ENCODE data around the gene MEF2C.

MEF2C gene

GRCh38 chr5:88693071-88693932 lies 189.7 kb downstream of the MEF2C start:
- no peak overlapping the region for H3K27ac ChIP-seq (ENCODE audit: low read length)
- no peaks in the 10 kb centered on the region for H3K36me3 ChIP-seq (ENCODE audit: control insufficient read depth in 1 of 2, insufficient read depth in 2 of 2, low read length in 2 of 2)
- peaks cover 80% of the 10 kb centered on the region for H3K27me3 ChIP-seq (ENCODE audit: low read depth, low read length)
- no peaks in the 10 kb centered on the region for H3K9me3 ChIP-seq (ENCODE audit: control insufficient read depth in 1 of 2, low read length in 2 of 2)
- H3K4me3 ChIP-seq (ENCODE audit: low read depth in 1 of 2, low read length in 2 of 2), result no peak overlapping the region
- H3K4me1 ChIP-seq (ENCODE audit: control insufficient read depth in 1 of 2, insufficient read depth in 2 of 2, low read length in 2 of 2), result peaks cover 0 to 38% of the 10 kb centered on the region in 2 donors

DNA sequence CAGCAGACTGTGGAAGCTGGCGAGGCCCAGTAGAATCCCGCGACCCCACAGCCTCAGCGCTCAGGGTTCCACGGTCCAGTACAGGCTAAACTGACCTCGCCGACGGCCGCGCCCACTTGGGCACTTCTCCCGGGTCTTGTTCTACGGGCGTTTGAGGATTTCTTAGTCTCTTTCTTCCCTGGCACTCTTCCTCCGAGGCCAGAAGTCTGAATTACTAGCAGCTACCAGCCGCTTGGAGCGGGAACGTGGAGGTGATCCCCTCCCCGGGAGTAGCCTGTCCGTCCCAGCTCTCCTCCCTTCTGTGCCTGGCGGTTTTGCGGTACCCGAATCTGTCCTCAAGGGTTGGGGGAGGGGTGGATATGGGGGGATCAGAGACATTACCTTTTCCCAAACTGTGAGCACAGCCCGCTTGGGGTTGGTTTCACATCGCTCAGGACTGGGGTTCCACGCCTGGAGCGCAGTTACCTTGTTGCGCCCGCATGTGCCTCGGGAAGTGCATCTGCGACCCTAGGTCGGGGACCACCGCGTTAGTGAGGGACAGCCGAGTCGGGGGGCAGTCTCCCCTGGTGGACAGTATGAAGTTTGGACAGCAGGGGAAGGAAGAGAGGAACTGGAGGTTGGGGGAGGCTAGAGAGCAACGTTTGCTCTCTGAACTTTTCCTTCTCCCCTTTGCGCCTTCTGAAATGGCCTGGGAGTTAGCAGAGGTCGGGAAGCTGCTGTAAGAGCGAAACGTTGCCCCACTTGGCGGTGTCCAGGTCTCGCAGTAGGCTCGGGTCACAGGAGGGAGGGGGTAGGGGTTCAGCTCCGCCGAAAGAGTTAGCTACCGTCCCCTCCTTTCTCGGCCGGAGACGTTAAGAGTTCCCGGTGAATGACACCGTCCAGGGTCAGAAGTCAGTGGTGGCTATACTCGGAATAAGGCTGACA lies 190.8 kb downstream of the MEF2C start:
- H3K9me3 ChIP-seq (ENCODE audit: control insufficient read depth in 1 of 2, low read length in 2 of 2), result no peaks in the 10 kb centered on the region
- H3K27ac ChIP-seq (ENCODE audit: low read length), result no peak overlapping the region
- no peaks in the 10 kb centered on the region for H3K36me3 ChIP-seq (ENCODE audit: control insufficient read depth in 1 of 2, insufficient read depth in 2 of 2, low read length in 2 of 2)
- peaks cover 83% of the 10 kb centered on the region for H3K27me3 ChIP-seq (ENCODE audit: low read depth, low read length)
- peaks cover 0 to 38% of the 10 kb centered on the region in 2 donors for H3K4me1 ChIP-seq (ENCODE audit: control insufficient read depth in 1 of 2, insufficient read depth in 2 of 2, low read length in 2 of 2)
- H3K4me3 ChIP-seq (ENCODE audit: low read depth in 1 of 2, low read length in 2 of 2), result peak overlapping the region in 1 of 2 donors; percentile 38

DNA sequence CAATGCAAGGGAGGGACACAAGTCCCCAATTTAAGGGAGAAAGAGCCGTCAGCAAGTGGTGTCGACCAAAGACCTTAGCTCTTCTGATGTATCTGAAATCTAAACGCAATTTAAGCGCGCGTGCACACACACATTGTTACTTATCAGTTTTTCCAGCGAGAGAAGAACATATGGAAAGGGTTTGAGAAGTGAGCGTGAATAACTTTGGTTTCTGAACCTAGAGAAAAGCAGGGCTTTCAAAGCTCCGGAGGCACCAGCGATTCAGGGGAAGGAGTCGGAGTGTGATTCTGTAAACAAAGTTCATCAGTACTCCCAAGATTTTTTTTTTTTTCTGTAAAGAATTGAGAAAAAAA lies 191.8 kb downstream of the MEF2C start:
- Histone ChIP-seq H3K27me3 (ENCODE audit: low read depth, low read length) (peaks cover 88% of the 10 kb centered on the region), H3K4me1 (ENCODE audit: control insufficient read depth in 1 of 2, insufficient read depth in 2 of 2, low read length in 2 of 2) (peaks cover 0 to 38% of the 10 kb centered on the region in 2 donors), H3K27ac (ENCODE audit: low read length) (no peak overlapping the region), H3K36me3 (ENCODE audit: control insufficient read depth in 1 of 2, insufficient read depth in 2 of 2, low read length in 2 of 2) (no peaks in the 10 kb centered on the region), H3K9me3 (ENCODE audit: control insufficient read depth in 1 of 2, low read length in 2 of 2) (no peaks in the 10 kb centered on the region), H3K4me3 (ENCODE audit: low read depth in 1 of 2, low read length in 2 of 2) (peak overlapping the region; percentile 39 to 62)

DNA sequence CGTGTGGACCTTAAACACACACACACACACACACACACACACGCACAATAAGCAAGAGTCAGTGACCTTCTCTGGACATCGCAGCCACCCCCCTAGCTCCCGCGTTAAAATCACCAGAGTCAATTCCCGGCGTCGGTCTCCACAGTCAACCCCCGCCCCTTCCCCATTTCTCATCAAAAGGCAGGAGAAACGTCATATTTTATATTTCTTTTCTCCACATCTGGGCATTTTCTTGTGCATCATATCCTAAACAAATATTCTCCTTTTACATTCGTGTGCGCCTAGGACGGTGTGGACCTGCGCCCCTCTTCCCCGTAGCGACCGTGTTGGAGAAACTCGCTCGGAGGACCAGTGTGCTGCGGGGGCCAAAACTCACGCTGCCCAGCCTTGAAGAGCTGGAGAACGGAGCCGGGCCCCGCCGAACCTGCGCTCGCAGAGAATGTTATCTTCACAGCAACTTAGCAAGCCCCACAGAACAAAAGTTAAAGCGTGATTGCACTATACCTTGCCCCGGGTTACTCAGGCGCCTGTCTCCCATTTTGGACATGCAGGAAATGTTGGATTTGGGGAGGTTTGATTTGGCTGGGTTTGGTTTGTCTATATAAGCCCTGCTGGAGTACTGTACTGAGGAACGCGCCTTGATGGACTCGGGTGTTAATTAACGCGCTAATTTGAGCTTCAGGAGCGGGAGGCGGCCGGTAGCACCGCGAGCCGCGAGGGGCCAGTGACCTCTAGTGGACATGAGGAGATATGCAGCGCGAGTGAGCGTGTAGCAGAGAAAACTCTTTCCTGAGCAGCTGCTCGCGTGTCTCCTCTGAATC lies 192.4 kb downstream of the MEF2C start:
- Histone ChIP-seq H3K27ac (ENCODE audit: low read length) (no peak overlapping the region), H3K36me3 (ENCODE audit: control insufficient read depth in 1 of 2, insufficient read depth in 2 of 2, low read length in 2 of 2) (no peaks in the 10 kb centered on the region), H3K27me3 (ENCODE audit: low read depth, low read length) (peaks cover 94% of the 10 kb centered on the region), H3K4me3 (ENCODE audit: low read depth in 1 of 2, low read length in 2 of 2) (peak overlapping the region; percentile 39 to 62), H3K9me3 (ENCODE audit: control insufficient read depth in 1 of 2, low read length in 2 of 2) (no peaks in the 10 kb centered on the region), H3K4me1 (ENCODE audit: control insufficient read depth in 1 of 2, insufficient read depth in 2 of 2, low read length in 2 of 2) (peaks cover 0 to 39% of the 10 kb centered on the region in 2 donors)

DNA sequence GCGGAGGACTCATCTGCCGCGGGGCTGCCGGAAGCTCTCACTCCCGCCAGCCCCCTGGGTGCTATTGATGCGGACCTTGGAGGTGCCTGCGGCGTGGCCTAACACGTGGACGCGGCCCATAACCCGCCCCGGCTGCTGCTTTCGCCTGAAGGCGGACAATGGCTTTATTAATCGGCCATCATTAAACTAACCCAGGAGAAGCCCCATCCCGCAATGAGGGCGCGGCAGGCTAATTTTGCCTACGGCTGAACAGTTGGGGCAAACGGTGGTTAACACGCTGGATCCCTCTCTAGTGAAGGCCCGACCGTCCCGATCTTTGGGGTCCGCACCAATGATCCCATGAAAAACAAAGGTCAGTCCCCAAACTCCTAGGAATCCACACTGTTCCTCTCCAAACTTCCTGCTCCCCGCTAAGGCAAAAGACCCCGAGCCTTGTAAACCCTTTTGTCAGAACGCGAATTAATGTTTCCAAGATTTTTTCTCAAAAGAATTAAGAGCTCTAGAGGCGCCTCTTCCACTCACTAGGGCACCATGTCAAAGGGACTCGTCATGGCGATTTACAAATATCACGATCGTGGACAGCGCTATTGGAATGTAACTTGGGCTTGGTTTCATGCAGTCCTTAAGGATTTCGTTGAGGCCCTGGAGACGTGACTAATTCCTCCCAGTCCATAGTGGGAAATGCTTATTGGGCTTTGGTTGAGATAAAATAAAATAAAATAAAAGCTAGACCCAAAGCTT lies 193.1 kb downstream of the MEF2C start:
- H3K27ac ChIP-seq (ENCODE audit: low read length), result no peak overlapping the region
- peaks cover 98% of the 10 kb centered on the region for H3K27me3 ChIP-seq (ENCODE audit: low read depth, low read length)
- peaks cover 0 to 44% of the 10 kb centered on the region in 2 donors for H3K4me1 ChIP-seq (ENCODE audit: control insufficient read depth in 1 of 2, insufficient read depth in 2 of 2, low read length in 2 of 2)
- H3K9me3 ChIP-seq (ENCODE audit: control insufficient read depth in 1 of 2, low read length in 2 of 2), result no peaks in the 10 kb centered on the region
- no peak overlapping the region for H3K4me3 ChIP-seq (ENCODE audit: low read depth in 1 of 2, low read length in 2 of 2)
- no peaks in the 10 kb centered on the region for H3K36me3 ChIP-seq (ENCODE audit: control insufficient read depth in 1 of 2, insufficient read depth in 2 of 2, low read length in 2 of 2)

GRCh38 chr5:88688984-88689667 lies 193.9 kb downstream of the MEF2C start:
- H3K4me1 ChIP-seq (ENCODE audit: control insufficient read depth in 1 of 2, insufficient read depth in 2 of 2, low read length in 2 of 2), result peaks cover 0 to 49% of the 10 kb centered on the region in 2 donors
- H3K4me3 ChIP-seq (ENCODE audit: low read depth in 1 of 2, low read length in 2 of 2), result no peak overlapping the region
- H3K36me3 ChIP-seq (ENCODE audit: control insufficient read depth in 1 of 2, insufficient read depth in 2 of 2, low read length in 2 of 2), result no peaks in the 10 kb centered on the region
- H3K27ac ChIP-seq (ENCODE audit: low read length), result no peak overlapping the region
- peaks cover 98% of the 10 kb centered on the region for H3K27me3 ChIP-seq (ENCODE audit: low read depth, low read length)
- H3K9me3 ChIP-seq (ENCODE audit: control insufficient read depth in 1 of 2, low read length in 2 of 2), result no peaks in the 10 kb centered on the region

DNA sequence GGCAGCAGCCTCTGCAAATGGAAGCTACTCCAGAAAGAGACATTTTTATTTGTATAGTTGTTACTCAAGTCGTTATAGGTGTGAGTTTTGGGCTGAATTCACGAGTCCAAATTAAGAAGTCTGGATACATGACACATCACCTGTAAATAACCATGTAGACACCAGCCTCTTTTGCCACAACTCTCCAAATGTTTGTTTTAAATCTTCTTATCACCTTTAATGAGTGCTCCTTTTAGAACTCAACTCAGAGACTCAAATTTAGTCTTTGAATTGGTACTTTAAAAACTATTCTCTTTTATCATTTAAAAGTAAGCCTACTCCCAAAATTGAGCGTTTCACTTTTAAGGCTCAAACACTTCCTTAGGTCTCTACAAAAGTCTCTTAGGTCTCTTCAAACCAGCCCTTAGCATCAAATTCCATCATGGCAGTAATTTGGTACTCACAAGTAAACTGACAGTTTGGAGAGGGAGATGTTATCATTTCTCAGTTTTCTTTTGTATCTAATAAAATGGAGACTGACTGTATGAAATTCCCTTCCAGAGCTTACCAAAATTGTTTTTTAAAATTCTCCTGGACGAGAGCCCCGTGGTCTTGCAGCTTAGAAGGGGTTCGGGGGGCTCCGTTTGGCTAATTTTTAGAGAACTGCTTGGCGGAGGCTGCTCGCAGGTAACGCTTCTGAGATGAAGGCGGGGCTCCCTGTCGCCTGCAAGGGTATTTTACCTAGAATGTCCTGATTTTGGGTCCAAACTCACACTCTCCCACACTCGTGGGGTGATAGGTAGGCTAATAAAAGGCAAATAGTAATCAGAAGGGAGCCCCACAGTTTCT lies 194.6 kb downstream of the MEF2C start:
- peaks cover 0 to 54% of the 10 kb centered on the region in 2 donors for H3K4me1 ChIP-seq (ENCODE audit: control insufficient read depth in 1 of 2, insufficient read depth in 2 of 2, low read length in 2 of 2)
- no peak overlapping the region for H3K4me3 ChIP-seq (ENCODE audit: low read depth in 1 of 2, low read length in 2 of 2)
- no peaks in the 10 kb centered on the region for H3K9me3 ChIP-seq (ENCODE audit: control insufficient read depth in 1 of 2, low read length in 2 of 2)
- H3K27me3 ChIP-seq (ENCODE audit: low read depth, low read length), result peaks cover 98% of the 10 kb centered on the region
- H3K27ac ChIP-seq (ENCODE audit: low read length), result no peak overlapping the region
- H3K36me3 ChIP-seq (ENCODE audit: control insufficient read depth in 1 of 2, insufficient read depth in 2 of 2, low read length in 2 of 2), result no peaks in the 10 kb centered on the region

GRCh38 chr5:88687373-88687911 lies 195.5 kb downstream of the MEF2C start:
- Histone ChIP-seq H3K27me3 (ENCODE audit: low read depth, low read length) (peaks cover 98% of the 10 kb centered on the region), H3K9me3 (ENCODE audit: control insufficient read depth in 1 of 2, low read length in 2 of 2) (peaks cover 0 to 3% of the 10 kb centered on the region in 2 donors), H3K4me1 (ENCODE audit: control insufficient read depth in 1 of 2, insufficient read depth in 2 of 2, low read length in 2 of 2) (peaks cover 0 to 51% of the 10 kb centered on the region in 2 donors), H3K36me3 (ENCODE audit: control insufficient read depth in 1 of 2, insufficient read depth in 2 of 2, low read length in 2 of 2) (no peaks in the 10 kb centered on the region), H3K4me3 (ENCODE audit: low read depth in 1 of 2, low read length in 2 of 2) (no peak overlapping the region), H3K27ac (ENCODE audit: low read length) (no peak overlapping the region)

- H3K9me3 ChIP-seq (ENCODE audit: control insufficient read depth in 1 of 2, low read length in 2 of 2), result peaks cover 0 to 3% of the 10 kb centered on the region in 2 donors
- no peaks in the 10 kb centered on the region for H3K36me3 ChIP-seq (ENCODE audit: control insufficient read depth in 1 of 2, insufficient read depth in 2 of 2, low read length in 2 of 2)
- peaks cover 0 to 44% of the 10 kb centered on the region in 2 donors for H3K4me1 ChIP-seq (ENCODE audit: control insufficient read depth in 1 of 2, insufficient read depth in 2 of 2, low read length in 2 of 2)
- H3K4me3 ChIP-seq (ENCODE audit: low read depth in 1 of 2, low read length in 2 of 2), result no peak overlapping the region
- H3K27me3 ChIP-seq (ENCODE audit: low read depth, low read length), result peaks cover 94% of the 10 kb centered on the region
- H3K27ac ChIP-seq (ENCODE audit: low read length), result no peak overlapping the region
Observed at GRCh38 chr5:88686726-88687125, 196.3 kb downstream of the MEF2C start.
